Activated CD4-positive, alpha-beta T cell treated with anti-CD3 and anti-CD28 coated beads, Interleukin-2, amount 50 U/mL, for 16 hours (primary cell): ENCODE data around the gene FXYD2.

Source experiments
- DNase-seq: peaks from one replicate; pipeline ENCODE4 v3.0.0-alpha.2; 2020

Gene FXYD2

GRCh38 chr11:117795638-117796455, 28.7 kb downstream of the FXYD2 start:
- no peak for DNase-seq

GRCh38 chr11:117794772-117795629, 29.5 kb downstream of the FXYD2 start:
- DNase-seq, result no peak

- no peak for DNase-seq
These were observed 30.4 kb downstream of the FXYD2 start for GRCh38 chr11:117794135-117794534.

- no peak for DNase-seq
These were observed 31.0 kb downstream of the FXYD2 start for GRCh38 chr11:117793583-117793982.

GRCh38 chr11:117792992-117793391, 31.6 kb downstream of the FXYD2 start:
- DNase-seq, result no peak

GRCh38 chr11:117792241-117792640, 32.3 kb downstream of the FXYD2 start:
- DNase-seq, result no peak

- DNase-seq, result no peak
These were observed 34.3 kb downstream of the FXYD2 start for GRCh38 chr11:117790279-117790678.

GRCh38 chr11:117789241-117789640, 35.3 kb downstream of the FXYD2 start:
- no peak for DNase-seq

GRCh38 chr11:117786135-117786870, 38.2 kb downstream of the FXYD2 start:
- no peak for DNase-seq

- no peak for DNase-seq
These were observed 42.4 kb downstream of the FXYD2 start for GRCh38 chr11:117782101-117782500.

- no peak for DNase-seq
These were observed 42.9 kb downstream of the FXYD2 start for GRCh38 chr11:117781627-117782026.

GRCh38 chr11:117780456-117780855, 44.1 kb downstream of the FXYD2 start:
- DNase-seq, result no peak

GRCh38 chr11:117774553-117774952, 50.0 kb downstream of the FXYD2 start:
- no peak for DNase-seq

GRCh38 chr11:117772360-117772759, 52.2 kb downstream of the FXYD2 start:
- DNase-seq, result no peak

GRCh38 chr11:117771841-117772240, 52.7 kb downstream of the FXYD2 start:
- DNase-seq, result no peak

GRCh38 chr11:117771197-117771596, 53.3 kb downstream of the FXYD2 start:
- no peak for DNase-seq

- DNase-seq, result no peak
These were observed 54.5 kb downstream of the FXYD2 start for GRCh38 chr11:117770061-117770460.
